ENCODE results near the gene TSPAN8. TPM values are rescaled to one million over a fixed set of nuclear protein-coding genes. Genes with fewer than 3 reads are reported as not detected.

TSPAN8 gene
- total and polyA plus RNA-seq, 11 donors, result 0.23 to 1.5 (median 0.27) TPM; not detected in 6

- H3K36me3 ChIP-seq, result no peaks in the 10 kb centered on the region
- H3K27ac ChIP-seq, result no peak overlapping the region
- H3K27me3 ChIP-seq, result no peaks in the 10 kb centered on the region
- TF ChIP-seq CTCF (IDR thresholded peaks at IDR 0.05) (no peak), POLR2A (IDR thresholded peaks at IDR 0.05) (no peak)
- H3K9me3 ChIP-seq, result no peaks in the 10 kb centered on the region
- no peak overlapping the region for H3K4me3 ChIP-seq
- ATAC-seq, result no peak
- intact Hi-C loops (cut with DNase I), result no loop called here
- WGBS, 4 donors, result 85 to 92% (median 92%) methylated on average over 4 of the region's 4 CpGs
- DNase-seq, result no peak
- H3K4me1 ChIP-seq, result no peaks in the 10 kb centered on the region
Measured at GRCh38 chr12:71160585-71160984, 2.8 kb upstream of the TSPAN8 start.

DNA sequence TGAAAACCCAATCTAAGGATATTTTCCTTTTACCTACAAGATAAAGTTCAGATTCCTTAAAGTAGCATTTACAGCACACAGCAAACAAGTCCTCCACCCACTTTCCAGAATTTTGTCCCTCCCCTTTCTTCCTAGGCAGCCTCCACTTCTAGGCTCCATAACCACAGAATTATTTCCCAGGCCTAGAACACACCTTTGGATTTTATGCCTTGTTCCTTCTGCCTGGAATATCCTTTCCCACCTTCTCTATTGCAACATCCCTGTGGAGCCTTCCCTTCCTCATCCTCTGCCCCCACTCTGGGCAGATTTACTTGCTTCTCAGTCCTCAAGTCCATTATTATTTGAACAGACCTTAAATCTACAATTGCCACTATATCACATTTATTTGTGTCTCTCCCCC lies 2.1 kb upstream of the TSPAN8 start:
- DNase-seq, result no peak
- no peaks in the 10 kb centered on the region for H3K9me3 ChIP-seq
- intact Hi-C loops (cut with DNase I), result no loop called here
- H3K4me1 ChIP-seq, result no peaks in the 10 kb centered on the region
- ATAC-seq, result no peak
- H3K27me3 ChIP-seq, result no peaks in the 10 kb centered on the region
- H3K27ac ChIP-seq, result no peak overlapping the region
- no peak for TF ChIP-seq CTCF (IDR thresholded peaks at IDR 0.05)
- TF ChIP-seq POLR2A (IDR thresholded peaks at IDR 0.05), result no peak
- H3K4me3 ChIP-seq, result no peak overlapping the region
- H3K36me3 ChIP-seq, result no peaks in the 10 kb centered on the region

- no peaks in the 10 kb centered on the region for H3K36me3 ChIP-seq
- ATAC-seq (no peak), DNase-seq (no peak)
- no peaks in the 10 kb centered on the region for H3K27me3 ChIP-seq
- intact Hi-C loops (cut with DNase I), result no loop called here
- TF ChIP-seq CTCF (IDR thresholded peaks at IDR 0.05) (no peak), POLR2A (IDR thresholded peaks at IDR 0.05) (no peak)
- H3K9me3 ChIP-seq, result no peaks in the 10 kb centered on the region
- no peaks in the 10 kb centered on the region for H3K4me1 ChIP-seq
- H3K4me3 ChIP-seq, result no peak overlapping the region
- no peak overlapping the region for H3K27ac ChIP-seq
Measured at GRCh38 chr12:71159264-71159663, 1.5 kb upstream of the TSPAN8 start.

GRCh38 chr12:71158361-71158882 lies 623 bp upstream of the TSPAN8 start:
- TF ChIP-seq POLR2A (IDR thresholded peaks at IDR 0.05) (no peak), CTCF (IDR thresholded peaks at IDR 0.05) (no peak)
- WGBS, 4 donors, result 37 to 46% (median 43%) methylated on average over 4 of the region's 4 CpGs
- no peak for DNase-seq
- no peaks in the 10 kb centered on the region for H3K4me1 ChIP-seq
- intact Hi-C loops (cut with DNase I), result no loop called here
- no peak for ATAC-seq
- H3K9me3 ChIP-seq, result no peaks in the 10 kb centered on the region
- H3K27me3 ChIP-seq, result no peaks in the 10 kb centered on the region
- H3K4me3 ChIP-seq, result peak overlapping the region in 1 of 12 donors; percentile 33
- no peaks in the 10 kb centered on the region for H3K36me3 ChIP-seq
- H3K27ac ChIP-seq, result no peak overlapping the region

Data from heart left ventricle (tissue), 16 donors.